GM23338 (cell line): ENCODE measurements around the gene BPNT1.
"Not testable (repeated sequence)": the region's sequence is repeated elsewhere in the genome, so short reads cannot be mapped to it uniquely, and the experiment has no call there.

Experiments
- CREB1 ChIP-seq: fragments of 250-450 bp; sonication (Bioruptor Pico); IDR thresholded peaks from 2 replicates; pipeline ENCODE4 v1.5.0; 2020; ENCODE audit warnings: low read depth, mild to moderate bottlenecking, moderate library complexity
- CTCF ChIP-seq, 2 experiments: fragments of 200-600 bp in 1 of 2; sonication (generic) in 1 of 2; conservative IDR thresholded peaks; 2 replicates each; pipeline versions ENCODE4 v1.5.1 to v1.6.1; 2016 to 2017; ENCODE audit warnings: antibody characterized with exemption in 2 of 2, low read depth in 2 of 2, mild to moderate bottlenecking in 2 of 2, moderate library complexity in 1 of 2
- ETS1 ChIP-seq: IDR thresholded peaks from 2 replicates; pipeline ENCODE4 v1.6.1; 2016; ENCODE audit warnings: antibody characterized with exemption
- EZH2 ChIP-seq: fragments of 200-600 bp; sonication (generic); IDR thresholded peaks from one replicate; pipeline ENCODE4 v1.8.0; 2017; ENCODE audit warnings: antibody characterized with exemption, mild to moderate bottlenecking, low read depth; ENCODE audit not compliant: unreplicated experiment
- EZH2phosphoT487 ChIP-seq: fragments of 200-600 bp; sonication (generic); IDR thresholded peaks from one replicate; pipeline ENCODE4 v1.8.1; 2018; ENCODE audit warnings: antibody characterized with exemption; ENCODE audit not compliant: unreplicated experiment
- JUNB ChIP-seq: IDR thresholded peaks from one replicate; pipeline ENCODE4 v1.6.1; 2016; ENCODE audit warnings: antibody characterized with exemption; ENCODE audit not compliant: unreplicated experiment
- NANOG ChIP-seq: IDR thresholded peaks from 2 replicates; pipeline ENCODE4 v1.6.1; 2016; ENCODE audit warnings: antibody characterized with exemption, borderline replicate concordance
- POLR2AphosphoS5 ChIP-seq: IDR thresholded peaks from 2 replicates; pipeline ENCODE4 v1.6.1; 2016; ENCODE audit warnings: antibody characterized with exemption, low read depth
- REST ChIP-seq: IDR thresholded peaks from one replicate; pipeline ENCODE4 v1.6.1; 2018; ENCODE audit warnings: antibody characterized with exemption; ENCODE audit not compliant: unreplicated experiment
- STAT1 ChIP-seq: IDR thresholded peaks from one replicate; pipeline ENCODE4 v1.6.1; 2016; ENCODE audit warnings: antibody characterized with exemption; ENCODE audit not compliant: unreplicated experiment
- ZNF114 ChIP-seq: fragments of 250-450 bp; sonication (Bioruptor Pico); IDR thresholded peaks from 2 replicates; pipeline ENCODE4 v1.5.0; 2020; ENCODE audit warnings: mild to moderate bottlenecking, moderate library complexity
- ZNF331 ChIP-seq: fragments of 250-450 bp; sonication (Bioruptor Pico); IDR thresholded peaks from 2 replicates; pipeline ENCODE4 v1.5.0; 2020; ENCODE audit warnings: low read depth, mild to moderate bottlenecking, moderate library complexity
- ZNF462 ChIP-seq: fragments of 250-450 bp; sonication (Bioruptor Pico); IDR thresholded peaks from 2 replicates; pipeline ENCODE4 v1.5.0; 2020; ENCODE audit warnings: mild to moderate bottlenecking, moderate library complexity

GRCh38 chr1:220112600-220112999 lies 23.0 kb upstream of the BPNT1 start:
- not testable (repeated sequence) for TF ChIP-seq CREB1; CTCF (conservative IDR thresholded peaks at IDR 0.05; ENCODE audit: low read depth in 2 of 2); ZNF114; POLR2AphosphoS5; EZH2; REST; EZH2phosphoT487; JUNB; STAT1; NANOG; ETS1; ZNF462; ZNF331 (CRISPR knock-in tag)
